Body of pancreas (tissue), 4 donors: ENCODE results near the gene CHMP4A. TPM values are rescaled to one million over a fixed set of nuclear protein-coding genes. Genes with fewer than 3 reads are reported as not detected.

ENCODE experiments used
- ATAC-seq: fragments of 150-250 bp; one replicate; pipeline ENCODE4 v1.9.1; 2016
- DNase-seq, 4 donors: peaks; one replicate each; pipeline ENCODE4 v3.0.0-alpha.2; 2019
- H3K27ac ChIP-seq, 4 donors: fragments of 200-600 bp; sonication (generic); 1 replicate in 3 of 4; 2 replicates in 1 of 4; pipeline versions ENCODE4 v1.5.1 to v1.6.1; 2016 to 2019; ENCODE audit warnings: mild to moderate bottlenecking in 1 of 4, mixed read lengths in 1 of 4, moderate library complexity in 1 of 4
- H3K27me3 ChIP-seq, 2 donors: fragments of 200-600 bp; sonication (generic); one replicate each; pipeline ENCODE4 v1.6.0; 2016; ENCODE audit warnings: mild to moderate bottlenecking in 1 of 2
- H3K36me3 ChIP-seq, 2 donors: fragments of 200-600 bp; sonication (generic); replicated peaks in 1 of 2; 2 replicates each; pipeline ENCODE4 v1.5.1; 2016; ENCODE audit warnings: low read depth in 2 of 2; ENCODE audit not compliant: insufficient read depth in 1 of 2
- H3K4me1 ChIP-seq: fragments of 200-600 bp; sonication (generic); one replicate; pipeline ENCODE4 v1.6.0; 2016
- H3K4me3 ChIP-seq, 2 donors: fragments of 200-600 bp; sonication (generic); 1 replicate in 1 of 2; 2 replicates in 1 of 2; pipeline ENCODE4 v1.5.1; 2016 to 2019
- H3K9me3 ChIP-seq, 3 donors: fragments of 200-600 bp; sonication (generic); 1 replicate in 2 of 3; 2 replicates in 1 of 3; pipeline ENCODE4 v1.5.1; 2016
- CTCF ChIP-seq, 7 experiments: fragments of 450-650 bp in 4 of 7; fragments of 200-600 bp in 3 of 7; sonication (generic) in 3 of 7; IDR thresholded peaks; one replicate each; pipeline ENCODE4 v1.5.1; 2016 to 2019; ENCODE audit warnings: antibody characterized with exemption in 7 of 7
- POLR2A ChIP-seq, 3 donors: fragments of 450-650 bp; IDR thresholded peaks; one replicate each; pipeline ENCODE4 v1.6.1; 2016; ENCODE audit warnings: antibody characterized with exemption in 3 of 3, mild to moderate bottlenecking in 2 of 3
- WGBS, 2 donors: methylation state at CpG; one replicate each; pipeline ENCODE4 v1.1.5; 2017; 5-methylcytosine and 5-hydroxymethylcytosine counted together
- intact Hi-C: fragments of 100-400 bp; cut with DNase I; formaldehyde crosslinking; loops from one replicate; pipeline ENCODE4 v1.15.1; 2023
- total RNA-seq, 2 donors: library from RNA; depleted of rRNA; stranded (reverse); fragments of >200 nt; gene quantifications; one replicate each; pipeline ENCODE4 v1.1.0, GENCODE V29; 2016

The CHMP4A gene
- total RNA-seq, 2 donors from 2014 or later: 28.5 to 32.0 TPM

GRCh38 chr14:24253936-24254335 is 40.6 kb upstream of the CHMP4A start:
- no peak overlapping the region for H3K4me3 ChIP-seq
- H3K36me3 ChIP-seq: peaks cover 0 to 2% of the 10 kb centered on the region in 2 donors
- H3K27me3 ChIP-seq: no peaks in the 10 kb centered on the region
- TF ChIP-seq POLR2A (IDR thresholded peaks at IDR 0.05) (no peak), CTCF (IDR thresholded peaks at IDR 0.05) (no peak)
- H3K9me3 ChIP-seq: no peaks in the 10 kb centered on the region
- DNase-seq: no peak
- intact Hi-C loops: loop anchor here (5.0 kb wide), 1 partner anchor 33 kb away; no protein-coding TSS in a partner anchor
- ATAC-seq: no peak
- no peak overlapping the region for H3K27ac ChIP-seq
- H3K4me1 ChIP-seq: no peaks in the 10 kb centered on the region
- WGBS, 2 donors: 79% methylated on average over 7 of the region's 7 CpGs

DNA sequence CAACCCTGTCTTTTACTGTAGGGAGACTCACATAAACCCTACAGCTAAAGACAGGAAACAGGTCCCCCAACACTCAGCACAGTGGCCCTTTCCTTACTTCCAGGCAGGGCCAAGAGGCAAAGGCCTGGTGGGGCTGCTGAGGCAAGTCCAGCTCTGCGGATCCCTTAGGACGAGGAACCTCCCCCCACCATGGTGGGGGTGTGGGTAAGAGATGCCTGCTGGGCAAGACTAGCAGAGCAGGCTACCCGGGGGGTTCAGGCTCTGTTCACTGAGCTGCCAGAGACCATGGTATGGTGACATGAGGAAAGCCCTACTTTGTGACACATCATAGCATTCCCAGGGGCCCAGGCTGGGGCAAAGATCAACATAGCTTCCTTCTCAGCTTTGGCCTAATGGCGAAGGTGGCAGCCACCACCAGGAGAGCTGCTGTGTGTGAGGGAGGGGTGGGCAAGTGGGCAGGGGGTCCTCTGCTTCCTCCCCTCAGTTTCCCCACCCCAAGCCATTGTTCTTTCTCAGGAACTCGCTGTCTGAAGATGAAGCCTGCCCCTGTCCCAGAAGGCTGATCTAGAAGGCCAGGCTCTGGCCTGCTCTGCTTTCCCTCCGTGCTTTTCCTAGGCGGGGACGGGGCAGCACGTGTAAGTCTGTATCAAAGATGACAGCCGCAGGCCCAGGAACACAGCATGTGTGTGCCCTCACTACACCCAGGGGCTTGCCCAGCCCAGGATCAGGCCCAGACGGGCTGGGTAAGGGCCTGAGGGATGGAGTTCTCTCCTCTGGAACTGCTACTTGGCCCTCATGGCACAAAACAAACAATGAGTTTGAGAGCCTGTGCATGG is 39.2 kb upstream of the CHMP4A start:
- intact Hi-C loops: loop anchor here (5.0 kb wide), 1 partner anchor 35 kb away; no protein-coding TSS in a partner anchor
- no peak for DNase-seq
- no peak for TF ChIP-seq POLR2A (IDR thresholded peaks at IDR 0.05)
- no peak for TF ChIP-seq CTCF (IDR thresholded peaks at IDR 0.05)
- ATAC-seq: no peak
- no peaks in the 10 kb centered on the region for H3K4me1 ChIP-seq
- no peak overlapping the region for H3K4me3 ChIP-seq
- no peaks in the 10 kb centered on the region for H3K27me3 ChIP-seq
- 80 to 81% methylated on average over 8 to 11 of the region's 11 CpGs for WGBS, 2 donors
- H3K27ac ChIP-seq: no peak overlapping the region
- peaks cover 0 to 2% of the 10 kb centered on the region in 2 donors for H3K36me3 ChIP-seq
- no peaks in the 10 kb centered on the region for H3K9me3 ChIP-seq

- DNase-seq (no peak), ATAC-seq (no peak)
- Histone ChIP-seq H3K27ac (no peak overlapping the region), H3K9me3 (no peaks in the 10 kb centered on the region), H3K4me3 (no peak overlapping the region), H3K36me3 (peaks cover 0 to 2% of the 10 kb centered on the region in 2 donors), H3K27me3 (no peaks in the 10 kb centered on the region), H3K4me1 (no peaks in the 10 kb centered on the region)
- intact Hi-C loops: loop anchor here (5.0 kb wide), 1 partner anchor 35 kb away; no protein-coding TSS in a partner anchor
- no peak for TF ChIP-seq POLR2A (IDR thresholded peaks at IDR 0.05)
- no peak for TF ChIP-seq CTCF (IDR thresholded peaks at IDR 0.05)
- WGBS, 2 donors: 86 to 90% methylated on average over 1 of the region's 1 CpG
These were observed 38.6 kb upstream of the CHMP4A start for GRCh38 chr14:24251880-24252288.

DNA sequence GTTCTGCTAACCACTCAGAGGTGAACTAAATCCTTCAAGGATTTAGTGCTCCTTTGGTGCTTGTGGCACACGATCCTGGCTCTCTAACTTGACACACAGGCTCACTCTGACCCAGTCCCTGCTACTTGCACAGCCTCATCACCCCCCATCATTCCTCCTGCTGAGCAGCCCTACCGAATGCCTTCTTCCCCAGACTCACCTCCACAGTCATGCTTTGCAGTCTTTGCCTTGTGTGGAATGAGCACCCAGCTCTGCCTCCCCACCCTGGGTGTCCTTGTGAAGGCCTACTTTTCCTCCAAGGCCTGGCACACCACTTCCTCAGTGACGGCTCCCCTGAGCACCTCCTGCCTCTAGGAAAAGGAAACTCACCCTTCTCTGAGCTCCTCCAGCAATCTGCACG is 37.1 kb upstream of the CHMP4A start:
- ATAC-seq (no peak), DNase-seq (no peak)
- Histone ChIP-seq H3K27ac (no peak overlapping the region), H3K4me3 (no peak overlapping the region), H3K9me3 (no peaks in the 10 kb centered on the region), H3K27me3 (no peaks in the 10 kb centered on the region), H3K36me3 (peaks cover 0 to 2% of the 10 kb centered on the region in 2 donors), H3K4me1 (no peaks in the 10 kb centered on the region)
- WGBS, 2 donors: 57% methylated on average over 4 of the region's 4 CpGs
- TF ChIP-seq CTCF (IDR thresholded peaks at IDR 0.05) (no peak), POLR2A (IDR thresholded peaks at IDR 0.05) (no peak)
- intact Hi-C loops: loop anchor here (5.0 kb wide), 1 partner anchor 37 kb away; no protein-coding TSS in a partner anchor
